Prostate gland (tissue), 2 donors: ENCODE measurements around the gene RAB20. TPM values are rescaled to one million over a fixed set of nuclear protein-coding genes. Genes with fewer than 3 reads are reported as not detected.
"Not testable (repeated sequence)": the region's sequence is repeated elsewhere in the genome, so short reads cannot be mapped to it uniquely, and the experiment has no call there.

Experiments
- DNase-seq: peaks from one replicate; pipeline ENCODE4 v3.0.0-alpha.2; 2019; ENCODE audit warnings: low spot score
- H3K27ac ChIP-seq, 2 donors: fragments of 200-600 bp; sonication (generic); 2 replicates each; pipeline ENCODE4 v1.5.1; 2017 to 2019
- H3K27me3 ChIP-seq: fragments of 200-600 bp; sonication (generic); replicated peaks from 2 replicates; pipeline ENCODE4 v1.5.1; 2019; ENCODE audit not compliant: insufficient read depth
- H3K36me3 ChIP-seq, 2 donors: fragments of 200-600 bp; sonication (generic); 1 replicate in 1 of 2; 2 replicates in 1 of 2; pipeline versions ENCODE4 v1.5.1 to v1.8.1; 2017 to 2019
- H3K4me1 ChIP-seq: fragments of 200-600 bp; sonication (generic); replicated peaks from 2 replicates; pipeline ENCODE4 v1.5.1; 2019
- H3K4me3 ChIP-seq, 2 donors: fragments of 200-600 bp; sonication (generic); 2 replicates each; pipeline ENCODE4 v1.5.1; 2017 to 2019
- H3K9me3 ChIP-seq: fragments of 200-600 bp; sonication (generic); 2 replicates; pipeline ENCODE4 v1.5.1; 2017
- POLR2A ChIP-seq: fragments of 450-650 bp; IDR thresholded peaks from one replicate; pipeline ENCODE4 v1.6.1; 2016; ENCODE audit warnings: antibody characterized with exemption, mild to moderate bottlenecking
- POLR2AphosphoS5 ChIP-seq: sonication (generic); formaldehyde crosslinking; IDR thresholded peaks from one replicate; pipeline ENCODE4 v1.6.1; 2017; ENCODE audit warnings: antibody characterized with exemption
- WGBS: methylation state at CpG from one replicate; pipeline ENCODE4 v1.1.5; 2018; 5-methylcytosine and 5-hydroxymethylcytosine counted together
- intact Hi-C: fragments of 100-400 bp; cut with DNase I; formaldehyde crosslinking; loops from one replicate; pipeline ENCODE4 v1.14.2; 2022
- total RNA-seq, 2 donors: library from RNA; depleted of rRNA; stranded (reverse); fragments of >200 nt; gene quantifications; one replicate each; pipeline ENCODE4 v1.1.0, GENCODE V29; 2016
- TF ChIP-seq, protein P1 (sequence below), 4 experiments: fragments of 200-600 bp in 2 of 4; fragments of 450-650 bp in 2 of 4; sonication (generic) in 2 of 4; IDR thresholded peaks; 1 replicate in 3 of 4; 2 replicates in 1 of 4; pipeline ENCODE4 v1.5.1; 2016 to 2019; ENCODE audit warnings: antibody characterized with exemption in 4 of 4, mild to moderate bottlenecking in 2 of 4, moderate library complexity in 2 of 4

RAB20 gene, protein sequence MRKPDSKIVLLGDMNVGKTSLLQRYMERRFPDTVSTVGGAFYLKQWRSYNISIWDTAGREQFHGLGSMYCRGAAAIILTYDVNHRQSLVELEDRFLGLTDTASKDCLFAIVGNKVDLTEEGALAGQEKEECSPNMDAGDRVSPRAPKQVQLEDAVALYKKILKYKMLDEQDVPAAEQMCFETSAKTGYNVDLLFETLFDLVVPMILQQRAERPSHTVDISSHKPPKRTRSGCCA
- total RNA-seq = 10 to 100 TPM; 24.0 to 42.1 TPM

GRCh38 chr13:110561344-110562035 is at the start of gene RAB20:
TSS of gene RAB20 (minus strand) at chr13:110561722. CDS start at chr13:110561519, 203 bp downstream.
- Histone ChIP-seq H3K36me3 (no peaks in the 10 kb centered on the region), H3K4me1 (no peaks in the 10 kb centered on the region), H3K27me3 (no peaks in the 10 kb centered on the region), H3K9me3 (no peaks in the 10 kb centered on the region), H3K4me3 (peak within 1 kb of the TSS; percentile 59 to 76), H3K27ac (peak within 1 kb of the TSS; percentile 89 to 93)
- DNase-seq = peak; percentile 93
- intact Hi-C loops = loop anchor here (5.0 kb wide), 3 partner anchors 54 to 99 kb away; partner anchors contain the start of gene NAXD
- WGBS = 1% methylated on average over 52 of the region's 79 CpGs
- TF ChIP-seq, protein P1, sequence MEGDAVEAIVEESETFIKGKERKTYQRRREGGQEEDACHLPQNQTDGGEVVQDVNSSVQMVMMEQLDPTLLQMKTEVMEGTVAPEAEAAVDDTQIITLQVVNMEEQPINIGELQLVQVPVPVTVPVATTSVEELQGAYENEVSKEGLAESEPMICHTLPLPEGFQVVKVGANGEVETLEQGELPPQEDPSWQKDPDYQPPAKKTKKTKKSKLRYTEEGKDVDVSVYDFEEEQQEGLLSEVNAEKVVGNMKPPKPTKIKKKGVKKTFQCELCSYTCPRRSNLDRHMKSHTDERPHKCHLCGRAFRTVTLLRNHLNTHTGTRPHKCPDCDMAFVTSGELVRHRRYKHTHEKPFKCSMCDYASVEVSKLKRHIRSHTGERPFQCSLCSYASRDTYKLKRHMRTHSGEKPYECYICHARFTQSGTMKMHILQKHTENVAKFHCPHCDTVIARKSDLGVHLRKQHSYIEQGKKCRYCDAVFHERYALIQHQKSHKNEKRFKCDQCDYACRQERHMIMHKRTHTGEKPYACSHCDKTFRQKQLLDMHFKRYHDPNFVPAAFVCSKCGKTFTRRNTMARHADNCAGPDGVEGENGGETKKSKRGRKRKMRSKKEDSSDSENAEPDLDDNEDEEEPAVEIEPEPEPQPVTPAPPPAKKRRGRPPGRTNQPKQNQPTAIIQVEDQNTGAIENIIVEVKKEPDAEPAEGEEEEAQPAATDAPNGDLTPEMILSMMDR (IDR thresholded peaks at IDR 0.05) = peak in 1 of 4 experiments; percentile 4
- TF ChIP-seq POLR2AphosphoS5 (peak; percentile 81), POLR2A (peak; percentile 67)

- peaks cover 2% of the 10 kb centered on the region for H3K4me1 ChIP-seq
- 61% methylated on average over 12 of the region's 12 CpGs for WGBS
- TF ChIP-seq POLR2A (no peak), POLR2AphosphoS5 (no peak)
- TF ChIP-seq, protein P1 (IDR thresholded peaks at IDR 0.05) = no peak
- no peaks in the 10 kb centered on the region for H3K27me3 ChIP-seq
- intact Hi-C loops = no loop called here
- H3K27ac ChIP-seq = no peak overlapping the region
- DNase-seq = no peak
- no peaks in the 10 kb centered on the region for H3K36me3 ChIP-seq
- no peaks in the 10 kb centered on the region for H3K9me3 ChIP-seq
- no peak overlapping the region for H3K4me3 ChIP-seq
These were observed 49.6 kb upstream of the RAB20 start for GRCh38 chr13:110610955-110611595.

DNA sequence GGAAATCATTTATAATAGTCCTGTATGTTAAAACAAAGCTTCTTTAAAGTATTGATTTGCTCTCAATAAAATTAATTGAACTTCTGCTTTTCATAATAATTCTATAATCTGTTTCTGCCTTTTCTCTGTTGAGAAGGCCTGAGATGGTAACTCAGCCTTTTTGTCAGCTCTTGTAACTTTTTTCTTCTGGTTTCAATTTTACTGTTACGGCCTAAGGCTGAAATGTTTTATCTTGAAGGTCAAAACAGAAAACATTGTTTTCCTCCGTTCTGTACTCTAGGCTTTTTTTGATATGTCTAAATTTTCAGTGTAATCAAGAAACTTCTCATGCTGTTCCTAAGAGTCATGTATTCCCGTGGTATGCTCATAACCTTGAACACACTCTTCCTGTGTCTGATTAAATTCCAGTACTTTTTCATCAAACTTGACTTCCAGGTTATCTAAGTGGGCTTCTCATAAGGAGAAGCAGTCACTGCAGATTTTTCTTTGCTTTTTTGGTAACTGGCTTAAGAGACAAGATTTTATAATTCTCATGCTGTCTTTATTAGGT is 46.2 kb upstream of the RAB20 start:
- WGBS = 71% methylated on average over 3 of the region's 3 CpGs
- intact Hi-C loops = no loop called here
- H3K4me3 ChIP-seq = no peak overlapping the region
- no peaks in the 10 kb centered on the region for H3K36me3 ChIP-seq
- no peak overlapping the region for H3K27ac ChIP-seq
- no peaks in the 10 kb centered on the region for H3K4me1 ChIP-seq
- H3K27me3 ChIP-seq = no peaks in the 10 kb centered on the region
- no peaks in the 10 kb centered on the region for H3K9me3 ChIP-seq
- no peak for DNase-seq
- no peak for TF ChIP-seq POLR2AphosphoS5

GRCh38 chr13:110606281-110606680 is 44.8 kb upstream of the RAB20 start:
- H3K36me3 ChIP-seq, DNase-seq, H3K27ac ChIP-seq, intact Hi-C loops, H3K27me3 ChIP-seq, H3K9me3 ChIP-seq, H3K4me3 ChIP-seq, H3K4me1 ChIP-seq: not testable (repeated sequence)
- 91% methylated on average over 19 of the region's 33 CpGs for WGBS

GRCh38 chr13:110605132-110605531 is 43.6 kb upstream of the RAB20 start:
- intact Hi-C loops = no loop called here
- Histone ChIP-seq H3K27me3 (no peaks in the 10 kb centered on the region), H3K4me1 (no peaks in the 10 kb centered on the region), H3K4me3 (no peak overlapping the region), H3K27ac (no peak overlapping the region), H3K9me3 (no peaks in the 10 kb centered on the region), H3K36me3 (no peaks in the 10 kb centered on the region)
- TF ChIP-seq, protein P1 (IDR thresholded peaks at IDR 0.05) = no peak
- no peak for TF ChIP-seq POLR2AphosphoS5
- no peak for TF ChIP-seq POLR2A
- no peak for DNase-seq
- WGBS = 93% methylated on average over 6 of the region's 6 CpGs
